Hepatic stellate cell (primary cell): Measurements from ENCODE around the gene ABCB1.

Source experiments
- DNase-seq: peaks from one replicate; pipeline ENCODE4 v3.0.0; 2011; ENCODE audit warnings: low spot score

The ABCB1 gene

DNA sequence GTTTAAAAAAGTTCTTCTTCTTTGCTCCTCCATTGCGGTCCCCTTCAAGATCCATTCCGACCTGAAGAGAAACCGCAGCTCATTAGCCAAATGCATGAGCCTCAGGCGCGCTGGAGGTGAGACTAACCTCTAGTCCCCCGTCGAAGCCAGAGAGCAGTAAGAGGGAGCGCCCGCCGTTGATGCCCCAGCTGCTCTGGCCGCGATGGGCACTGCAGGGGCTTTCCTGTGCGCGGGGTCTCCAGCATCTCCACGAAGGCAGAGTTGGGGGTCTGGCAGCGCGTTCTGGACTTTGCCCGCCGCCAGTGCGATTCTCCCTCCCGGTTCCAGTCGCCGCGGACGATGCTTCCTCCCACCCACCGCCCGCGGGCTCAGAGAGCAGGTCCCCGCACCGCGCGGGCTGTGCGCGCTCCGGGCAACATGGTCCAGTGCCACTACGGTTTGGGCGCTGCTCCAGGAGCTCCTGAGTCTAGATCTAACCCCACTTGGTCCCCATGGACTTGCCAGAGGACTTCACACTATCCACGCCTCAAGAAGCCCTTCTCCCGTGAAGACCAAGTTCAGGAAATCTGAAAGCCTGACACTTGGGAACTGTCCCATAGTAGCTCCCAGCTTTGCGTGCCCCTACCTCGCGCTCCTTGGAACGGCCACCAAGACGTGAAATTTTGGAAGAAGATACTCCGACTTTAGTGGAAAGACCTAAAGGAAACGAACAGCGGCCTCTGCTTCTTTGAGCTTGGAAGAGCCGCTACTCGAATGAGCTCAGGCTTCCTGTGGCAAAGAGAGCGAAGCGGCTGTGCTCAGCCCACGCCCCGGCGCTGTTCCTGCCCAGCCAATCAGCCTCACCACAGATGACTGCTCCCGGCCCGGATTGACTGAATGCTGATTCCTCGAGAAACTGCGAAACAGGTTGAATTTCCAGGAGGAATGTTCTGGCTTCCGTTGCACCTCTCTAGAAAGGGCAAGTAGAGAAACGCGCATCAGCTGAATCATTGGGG lies at the start of gene ABCB1:
Gene ABCB1 (minus strand): TSS at position 755 of the 995 bp plus-strand sequence. CDS start 700 bp downstream, at position 55.
- peak; percentile 9 for DNase-seq

DNA sequence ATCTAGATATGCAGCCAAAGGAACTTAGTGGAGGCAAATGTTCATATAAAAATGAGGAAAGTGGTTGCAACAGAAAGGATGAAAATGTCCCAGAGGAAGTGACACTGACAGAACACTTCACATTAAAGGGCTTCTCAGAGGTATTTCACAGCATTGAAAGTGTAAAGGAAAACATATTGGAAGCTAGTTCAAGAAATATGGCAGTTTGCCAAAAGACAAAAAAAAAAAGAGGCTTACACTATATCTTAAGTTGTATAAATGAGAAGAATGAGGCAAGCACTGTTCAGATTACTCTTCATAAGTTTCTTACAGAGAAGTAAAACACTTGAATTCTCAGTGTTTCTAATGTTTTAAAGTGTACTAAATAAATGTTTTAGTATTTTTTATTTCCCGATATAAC lies 47.6 kb upstream of the ABCB1 start:
- no peak for DNase-seq

DNA sequence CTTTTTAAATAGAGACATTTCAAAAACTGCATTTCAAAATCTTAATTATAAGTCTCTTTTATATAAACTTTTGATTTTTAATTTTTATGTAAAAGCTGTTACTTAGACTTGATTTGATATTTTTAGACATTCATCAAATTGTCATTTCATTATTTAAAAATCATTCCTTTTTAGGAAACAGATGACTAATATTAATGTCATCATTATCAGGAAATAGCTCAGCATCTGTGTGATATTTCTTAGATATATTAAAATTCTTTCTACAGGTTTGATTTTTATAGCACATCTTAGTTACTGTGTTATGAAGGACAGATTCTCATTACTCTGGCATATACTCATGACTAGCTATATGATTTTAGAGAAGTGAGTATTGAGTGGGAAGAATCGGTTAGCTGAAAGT lies 44.8 kb upstream of the ABCB1 start:
- DNase-seq = no peak

DNA sequence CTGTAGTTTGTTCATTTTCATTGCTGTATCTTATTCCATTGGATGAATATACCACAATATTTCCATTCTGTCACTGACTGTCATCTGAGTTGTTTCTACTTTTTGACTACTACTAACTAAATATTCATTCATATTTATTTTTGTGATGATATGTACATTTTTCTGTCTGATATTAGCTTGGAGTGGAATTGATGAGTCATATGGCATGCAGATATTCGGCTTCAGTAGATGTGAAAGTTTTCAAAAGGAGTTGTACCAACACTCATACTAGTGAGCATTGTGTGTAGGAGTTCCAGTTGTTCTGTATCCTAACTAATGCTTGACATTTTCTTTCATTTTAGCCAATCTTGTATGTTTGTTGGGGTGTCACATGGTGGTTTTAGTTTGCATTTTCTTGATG lies 35.2 kb upstream of the ABCB1 start:
- no peak for DNase-seq

DNA sequence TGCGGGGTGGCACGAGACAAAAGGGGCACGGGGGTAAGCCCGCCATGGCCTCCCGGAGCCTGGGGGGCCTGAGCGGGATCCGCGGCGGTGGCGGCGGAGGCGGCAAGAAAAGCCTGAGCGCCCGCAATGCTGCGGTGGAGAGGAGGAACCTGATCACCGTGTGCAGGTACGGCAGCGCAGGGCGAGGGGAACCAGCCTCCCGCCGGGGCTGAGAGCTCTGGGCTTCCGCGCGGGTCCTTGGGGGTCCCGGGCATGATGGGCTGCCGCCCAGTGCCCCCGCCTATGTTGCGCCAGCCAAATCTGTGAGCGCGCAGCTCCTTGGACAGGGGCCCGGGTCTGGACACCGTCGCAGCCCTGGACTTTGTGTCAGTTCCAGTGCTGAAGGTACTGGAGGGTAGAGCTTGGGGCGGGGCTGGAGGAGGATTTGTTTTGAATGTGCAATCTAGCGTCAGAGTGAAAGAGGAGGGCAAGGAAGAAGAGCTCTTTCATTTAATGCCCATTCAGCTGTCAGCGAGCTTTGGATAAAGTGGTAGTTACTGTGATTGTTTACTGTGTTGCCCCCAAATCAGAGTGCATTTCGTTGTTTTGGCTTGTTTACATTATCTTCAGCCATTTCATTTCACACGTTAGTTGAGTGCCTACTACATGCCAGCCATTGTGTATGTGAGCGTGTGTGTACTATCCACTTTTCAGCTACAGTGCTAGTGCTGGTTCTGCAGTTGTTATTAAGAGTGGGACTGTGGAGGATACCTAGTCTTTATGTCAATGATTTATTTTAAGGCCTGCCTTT lies 28.3 kb upstream of the ABCB1 start:
- DNase-seq = no peak

DNA sequence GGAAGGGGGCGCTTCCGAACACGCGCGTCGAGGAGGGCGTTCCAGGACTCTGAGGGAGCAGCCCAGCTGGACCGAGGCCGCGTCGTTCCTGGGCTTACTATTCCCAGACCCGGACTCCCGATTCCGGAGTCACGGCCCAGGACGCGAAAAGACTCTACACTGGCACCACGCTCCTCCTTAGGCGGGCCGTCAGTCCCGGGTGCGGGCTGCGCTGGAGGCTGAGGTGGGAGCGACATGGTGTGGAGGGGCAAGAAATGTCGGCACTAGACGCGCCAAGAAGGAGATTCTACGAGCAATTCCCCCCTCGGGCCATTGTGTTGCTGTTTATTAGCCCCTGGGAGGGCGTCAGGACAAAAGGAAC lies 26.9 kb upstream of the ABCB1 start:
- DNase-seq = no peak

DNA sequence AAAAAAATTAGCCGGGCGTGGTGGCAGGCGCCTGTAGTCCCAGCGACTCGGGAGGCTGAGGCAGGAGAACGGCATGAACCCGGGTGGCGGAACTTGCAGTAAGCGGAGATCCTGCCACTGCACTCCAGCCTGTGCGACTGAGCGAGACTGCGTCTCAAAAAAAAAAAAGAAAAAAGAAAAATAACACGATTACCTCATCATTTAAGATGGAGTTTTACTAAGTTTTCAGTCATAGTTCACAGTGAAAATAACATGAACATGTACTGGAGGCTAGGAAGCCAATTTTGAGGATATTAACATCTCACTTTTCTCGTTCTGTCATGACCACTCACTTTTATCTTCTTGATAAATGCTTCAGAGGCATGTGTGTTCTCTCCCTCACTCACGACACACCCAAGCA lies 24.4 kb upstream of the ABCB1 start:
- DNase-seq = no peak

DNA sequence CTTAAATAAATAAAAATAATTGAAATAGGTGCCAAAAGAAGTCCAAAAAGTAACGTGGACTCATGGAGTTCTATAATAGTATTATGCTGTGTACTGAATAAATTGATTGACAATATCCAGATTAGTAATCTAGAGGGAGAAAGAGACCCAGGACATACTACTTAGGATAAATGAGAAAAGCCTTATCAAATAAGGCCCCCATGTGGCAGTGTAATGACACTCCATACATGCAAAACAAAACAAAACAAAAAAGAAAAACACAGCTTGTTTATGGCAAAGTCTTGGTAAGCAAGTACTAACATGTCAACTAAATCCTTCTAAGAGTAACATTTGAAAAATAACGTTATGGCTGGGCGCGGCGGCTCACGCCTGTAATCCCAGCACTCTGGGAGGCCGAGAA lies 23.9 kb upstream of the ABCB1 start:
- DNase-seq = no peak

DNA sequence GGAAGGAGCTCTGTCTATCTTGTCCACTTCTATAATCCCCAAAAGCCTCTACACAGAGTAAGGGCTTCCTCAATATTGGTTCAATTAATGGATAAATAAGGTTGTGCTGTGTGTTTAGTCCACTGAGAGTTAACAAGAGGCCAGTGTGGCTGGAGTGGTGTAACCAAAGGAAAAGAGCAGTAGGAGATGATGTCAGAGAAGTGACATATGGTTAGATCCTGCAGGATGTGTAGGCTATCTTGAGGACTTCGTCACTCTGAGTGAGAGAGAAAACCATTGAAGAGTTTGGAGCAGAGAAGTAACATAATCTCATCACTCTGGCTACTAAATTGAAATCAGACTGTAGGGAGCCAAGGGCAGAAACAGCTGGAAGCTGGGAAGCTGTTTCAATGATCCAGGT lies 14.5 kb upstream of the ABCB1 start:
- DNase-seq = no peak

DNA sequence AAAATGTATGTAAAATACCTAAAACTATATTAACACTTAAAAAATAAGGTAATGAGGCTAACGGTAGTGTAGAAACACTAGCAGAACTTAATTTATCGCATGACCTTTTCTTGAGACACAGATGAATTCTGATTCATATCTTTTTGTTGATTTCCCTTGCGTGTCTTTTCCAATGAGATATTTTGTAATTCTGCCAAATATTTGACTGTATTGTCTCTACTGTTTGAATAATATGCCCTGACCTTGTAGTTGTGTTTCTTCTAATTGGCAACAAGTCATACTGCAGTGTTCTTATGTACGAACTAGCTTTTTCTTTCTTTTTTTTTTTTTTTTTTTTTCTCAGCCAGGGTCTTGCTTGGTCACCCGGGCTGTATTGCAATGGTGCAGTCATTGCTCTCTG lies 9.2 kb upstream of the ABCB1 start:
- no peak for DNase-seq

DNA sequence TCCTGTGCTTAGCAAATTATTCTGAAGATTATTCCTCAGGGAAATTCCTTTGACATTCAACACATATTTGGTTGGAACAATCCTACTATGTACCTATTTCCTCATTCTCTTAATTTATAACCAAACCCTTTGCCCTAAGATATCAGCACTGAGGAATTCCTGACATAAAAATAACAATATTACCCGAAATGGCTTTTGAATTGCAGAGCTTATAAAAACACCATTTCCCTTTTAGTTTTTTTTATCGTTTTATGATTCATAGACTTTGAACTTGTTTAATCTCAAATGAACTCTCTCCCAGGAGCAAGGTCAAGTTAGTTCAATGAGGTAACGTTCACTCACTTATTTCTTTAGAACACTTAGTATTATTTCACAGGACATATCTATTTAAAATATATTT lies 7.7 kb upstream of the ABCB1 start:
- no peak for DNase-seq

DNA sequence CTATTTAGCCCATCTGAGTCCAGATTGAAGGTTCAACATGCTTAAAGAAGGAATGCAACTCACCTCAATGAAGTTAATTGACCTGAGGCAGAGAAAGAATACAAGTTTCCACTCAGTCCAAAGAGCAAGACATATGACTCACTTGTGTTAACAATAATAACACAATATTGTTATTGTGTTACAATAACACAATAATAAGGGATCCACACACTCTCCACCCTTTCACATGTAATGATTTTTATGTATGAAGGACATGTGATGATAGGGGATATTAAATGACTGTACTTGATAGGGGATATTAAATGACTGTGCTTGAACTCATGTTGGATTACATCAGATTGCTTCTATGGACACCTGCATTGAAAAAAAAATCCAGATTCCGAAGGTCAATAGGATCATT lies 3.6 kb upstream of the ABCB1 start:
- DNase-seq = no peak

DNA sequence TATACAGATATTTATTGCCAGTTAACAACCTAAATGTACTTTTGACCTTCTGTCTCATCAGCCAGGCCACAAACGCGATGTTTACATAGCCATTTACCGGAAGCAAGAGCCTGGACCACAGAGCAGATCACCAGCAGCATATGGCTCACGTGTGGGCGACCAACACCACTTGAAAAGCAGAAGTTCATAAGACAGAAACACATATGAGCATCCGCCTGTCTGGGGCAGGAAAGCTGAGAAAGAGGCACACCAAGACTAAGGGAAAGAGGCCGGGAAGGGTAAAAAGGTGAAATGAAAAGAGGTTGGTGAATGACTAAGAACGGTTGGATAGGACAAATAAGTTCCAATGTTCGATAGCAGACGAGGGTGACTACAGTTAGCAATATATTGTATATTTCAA lies 1.3 kb downstream of the ABCB1 start:
- DNase-seq = no peak

DNA sequence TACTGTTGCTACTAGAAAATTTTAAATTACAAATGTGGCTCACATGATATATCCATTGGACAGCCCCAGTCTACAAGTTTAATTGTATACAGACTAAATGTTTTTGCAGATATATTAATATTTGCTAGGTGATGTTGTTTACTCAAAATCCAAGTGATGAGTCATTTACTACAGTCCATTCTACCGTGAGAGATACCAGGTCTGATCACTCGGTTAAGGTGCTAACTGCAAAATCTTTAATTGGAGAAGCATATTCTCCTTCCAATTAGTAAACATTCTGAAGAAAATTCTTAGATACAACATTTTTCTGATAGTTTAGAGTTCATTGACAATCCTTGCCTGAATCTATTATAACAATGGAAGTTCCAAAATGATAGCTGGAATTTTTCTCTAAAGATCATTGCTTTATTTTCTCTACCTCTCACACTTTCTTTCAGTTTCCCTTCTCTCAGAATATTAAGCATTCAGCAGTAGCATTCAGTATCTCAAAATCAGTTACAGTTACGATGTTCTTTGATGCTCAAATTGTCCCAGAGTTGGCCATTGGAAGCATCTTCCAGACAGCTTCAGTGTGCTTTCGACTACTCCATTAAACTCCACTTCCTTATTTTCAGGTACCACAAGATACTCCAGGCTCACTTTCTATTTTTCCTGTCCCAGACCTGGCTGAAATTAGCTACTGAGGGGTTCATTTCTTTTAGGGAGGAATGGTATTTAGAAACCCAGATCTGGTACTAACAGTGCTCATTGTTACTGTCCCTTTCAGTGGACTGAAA lies 2.3 kb downstream of the ABCB1 start:
- no peak for DNase-seq

DNA sequence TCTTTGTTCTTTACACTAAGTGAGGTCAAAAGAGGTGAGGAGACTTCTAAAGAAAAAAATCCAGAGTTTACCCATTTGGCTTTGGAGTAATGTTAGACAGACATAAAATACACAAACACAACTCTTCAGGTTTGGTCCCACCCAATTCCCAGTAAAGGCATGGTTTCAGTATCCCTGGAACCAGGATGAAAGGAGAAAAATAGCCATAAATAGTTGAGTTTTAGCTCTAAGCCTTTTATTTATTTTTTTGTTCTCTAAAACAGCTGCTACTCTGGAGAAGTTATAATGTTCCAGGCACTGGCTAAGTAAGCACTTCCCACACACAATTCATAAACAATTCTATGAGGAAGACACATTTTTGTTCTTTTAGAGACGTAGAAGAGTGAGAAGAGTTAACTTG lies 4.0 kb downstream of the ABCB1 start:
- no peak for DNase-seq

DNA sequence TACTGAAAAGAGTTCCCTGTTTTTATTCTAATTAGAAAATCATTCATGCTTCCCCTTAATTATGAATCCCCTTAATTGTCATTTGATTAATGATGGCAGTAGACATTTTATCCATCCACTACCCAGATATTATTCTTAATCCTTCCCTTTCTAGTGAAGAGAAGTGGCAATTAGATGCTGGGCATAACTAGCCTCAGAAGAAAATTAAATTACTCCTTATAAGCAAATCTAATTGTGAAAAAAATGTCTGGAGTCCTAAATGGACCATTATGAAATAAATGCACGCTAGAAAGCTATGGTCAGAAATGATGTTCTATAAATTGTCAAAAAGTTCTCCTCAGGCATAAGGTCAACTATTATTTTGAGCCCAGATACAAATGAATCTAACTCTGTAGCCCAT lies 4.5 kb downstream of the ABCB1 start:
- DNase-seq = no peak

DNA sequence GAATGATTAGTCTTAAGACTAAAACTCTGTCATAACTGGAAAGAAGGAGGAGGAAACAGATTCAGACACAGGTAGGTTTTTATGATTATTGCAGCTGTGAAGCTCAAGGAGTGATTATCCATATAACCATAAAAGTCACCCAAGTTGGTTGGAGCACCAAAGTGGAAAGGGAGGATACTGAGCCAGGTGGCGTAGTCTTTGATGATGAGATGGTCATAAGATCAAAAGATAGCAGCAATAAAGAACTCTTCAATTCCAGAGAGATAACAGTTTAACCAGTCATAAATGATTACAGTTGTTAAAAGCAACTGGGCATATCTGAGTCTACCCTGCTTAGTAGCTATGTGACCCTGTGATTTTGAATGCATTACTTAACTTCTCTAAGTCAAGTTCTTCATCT lies 8.4 kb downstream of the ABCB1 start:
- no peak for DNase-seq

DNA sequence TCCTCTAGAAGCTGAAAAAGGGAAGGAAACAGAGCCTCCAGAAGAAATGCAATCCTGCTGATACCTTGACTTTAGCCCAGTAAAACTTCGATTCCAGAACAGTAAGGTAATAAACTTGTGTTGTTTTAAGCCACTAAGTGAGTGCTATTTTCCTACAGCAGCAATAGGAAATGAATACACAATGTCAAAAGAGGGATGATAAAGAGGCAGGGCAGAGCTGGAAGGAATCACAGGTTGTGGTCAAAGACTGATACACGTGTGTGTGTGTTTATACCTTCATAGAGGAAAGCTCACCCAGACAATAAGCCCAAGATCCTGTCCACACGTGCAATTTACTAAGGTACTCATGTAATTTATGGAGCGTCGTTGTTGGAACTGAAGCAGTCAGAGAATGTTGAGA lies 9.5 kb downstream of the ABCB1 start:
- no peak for DNase-seq

DNA sequence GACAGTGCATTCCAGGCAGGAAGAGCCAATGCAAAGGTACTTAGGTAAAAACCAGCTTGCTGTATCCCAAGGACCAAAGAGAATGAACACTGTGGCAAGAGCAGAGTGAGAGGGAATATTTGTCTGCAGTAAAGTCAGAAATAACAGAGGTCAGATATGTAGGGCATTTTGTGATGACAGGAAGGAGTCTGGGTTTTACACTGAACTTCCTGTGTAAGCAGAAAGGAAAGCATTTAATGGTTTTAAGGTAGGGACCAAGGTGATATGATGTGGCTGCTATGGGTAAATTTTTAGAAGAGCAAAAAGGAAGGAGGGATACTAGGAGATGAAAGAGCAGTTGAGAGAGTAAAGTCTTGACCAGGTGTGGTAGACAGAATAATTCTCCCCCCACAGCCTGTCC lies 10.1 kb downstream of the ABCB1 start:
- no peak for DNase-seq

DNA sequence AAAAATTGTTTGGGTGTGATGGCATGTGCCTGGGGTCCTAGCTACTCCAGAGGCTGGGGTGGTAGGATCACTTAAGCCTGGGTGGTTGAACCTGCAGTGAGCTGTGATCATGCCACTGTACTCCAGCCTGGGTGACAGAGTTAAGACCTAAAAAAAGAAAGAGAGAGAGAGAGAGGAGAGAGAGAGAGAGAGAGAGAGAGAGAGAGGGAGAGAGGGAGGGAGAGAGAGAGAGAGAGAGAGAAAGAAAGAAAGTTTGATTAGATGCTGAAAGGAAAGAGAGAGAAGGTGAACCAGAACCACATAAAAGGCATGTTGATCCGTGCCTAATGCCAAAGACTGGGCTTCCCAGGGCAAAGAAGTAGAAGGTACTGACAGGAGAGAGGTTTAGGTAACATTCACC lies 11.1 kb downstream of the ABCB1 start:
- no peak for DNase-seq

DNA sequence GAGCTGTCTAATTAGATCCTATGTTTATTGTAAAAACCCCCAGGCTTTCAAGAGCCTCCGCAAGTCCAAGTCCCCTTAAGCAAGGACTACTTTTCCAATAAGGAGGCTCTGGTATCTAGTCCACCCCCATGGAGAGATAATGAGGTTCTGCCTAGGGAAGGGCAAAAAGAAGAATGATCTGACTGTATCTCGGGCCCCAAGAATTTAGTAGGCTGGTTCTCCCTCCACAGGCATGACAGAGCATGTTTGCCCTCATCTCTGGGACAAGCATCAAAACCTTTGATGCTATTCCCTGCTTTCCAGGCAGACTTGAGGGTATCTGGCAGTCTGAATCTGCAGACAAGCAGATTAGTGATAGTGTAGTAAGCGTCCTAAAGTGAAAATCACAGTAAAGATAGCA lies 19.0 kb downstream of the ABCB1 start:
- DNase-seq = no peak

DNA sequence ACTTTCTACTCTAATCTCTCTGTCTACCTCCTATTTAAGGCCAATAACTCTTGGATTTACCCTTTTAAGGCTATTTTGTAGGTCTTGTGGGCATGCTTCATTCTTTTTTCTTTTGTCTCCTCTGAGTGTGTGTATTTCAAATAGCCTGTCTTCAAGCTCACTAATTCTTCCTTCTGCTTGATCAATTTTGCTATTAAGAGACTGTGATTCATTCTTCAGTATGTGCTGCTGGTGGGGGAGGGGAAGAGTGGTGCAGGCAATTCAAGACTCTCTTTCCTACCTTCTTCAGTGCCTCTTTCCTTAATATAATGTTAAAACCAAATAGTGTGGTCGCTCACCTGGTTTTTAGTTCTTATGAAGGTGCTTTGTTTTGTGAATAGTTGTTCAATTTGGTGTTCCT lies 20.0 kb downstream of the ABCB1 start:
- no peak for DNase-seq

DNA sequence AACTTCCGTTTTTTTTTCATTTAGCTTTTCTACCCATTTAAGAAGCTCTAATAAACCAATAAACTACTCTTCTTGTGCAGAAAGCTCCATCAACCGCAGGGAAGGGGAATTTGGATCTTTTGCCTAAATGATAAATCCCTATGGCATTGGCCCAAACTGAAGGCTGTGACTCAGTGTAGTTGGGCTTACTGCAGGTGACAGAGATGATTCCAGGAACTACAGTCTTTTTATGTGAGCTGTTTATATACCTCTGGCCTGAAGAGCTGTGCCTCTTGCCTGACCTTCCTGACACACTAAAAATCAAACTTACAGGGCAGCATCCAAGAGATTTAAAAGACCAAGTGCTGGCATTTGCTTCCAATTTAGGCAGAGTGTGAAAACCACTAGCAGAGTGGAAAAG lies 25.2 kb downstream of the ABCB1 start:
- DNase-seq = no peak
